Activated CD4-positive, CD25-positive, alpha-beta regulatory T cell (primary cell): ENCODE results near the gene CKMT2.
"Not testable (repeated sequence)": the region's sequence is repeated elsewhere in the genome, so short reads cannot be mapped to it uniquely, and the experiment has no call there.

Source experiments
- DNase-seq, 4 experiments: peaks; one replicate each; lab custom pipeline; 2025; lab: John Stamatoyannopoulos, UW

CKMT2 gene

DNA sequence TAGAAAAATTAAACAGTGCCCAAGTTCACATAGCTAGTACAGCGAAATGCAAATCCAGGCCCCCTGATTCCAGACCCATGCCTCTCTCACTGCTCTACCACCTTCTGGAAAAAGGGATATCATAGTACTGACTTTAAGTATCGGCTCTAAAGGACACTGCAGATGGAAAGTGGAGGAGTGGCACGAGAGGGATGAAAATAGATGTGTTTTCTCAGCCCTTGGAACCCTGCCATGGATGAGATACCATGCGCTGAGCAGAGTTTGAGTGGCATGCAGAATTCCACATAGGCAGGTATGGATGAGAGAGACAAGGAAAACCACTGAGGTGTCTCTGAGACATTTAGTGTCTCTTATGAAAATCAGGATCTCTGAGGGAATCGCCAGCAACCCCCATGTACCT lies 18.8 kb downstream of the CKMT2 start:
- no peak for DNase-seq

GRCh38 chr5:81252904-81253303 lies 19.8 kb downstream of the CKMT2 start:
- no peak for DNase-seq

DNA sequence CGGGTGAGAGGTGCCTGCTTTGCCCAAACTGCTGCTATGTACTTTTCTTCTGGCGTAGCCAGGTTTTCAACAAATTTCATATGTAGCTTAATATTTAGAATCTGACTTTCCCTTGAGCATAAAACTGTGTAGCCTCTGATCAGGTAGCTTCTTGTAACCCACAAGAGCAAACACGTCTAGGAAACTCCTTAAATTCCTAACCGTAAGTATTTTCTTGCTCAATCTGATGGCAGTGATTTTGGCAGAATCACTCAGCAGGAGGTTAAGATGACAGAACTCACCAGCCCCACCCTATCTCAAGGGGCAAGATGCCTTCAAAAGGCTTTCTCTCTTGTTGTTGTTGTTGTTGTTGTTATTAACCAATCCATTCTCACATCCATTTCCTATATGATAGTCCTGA lies 20.8 kb downstream of the CKMT2 start:
- no peak for DNase-seq

DNA sequence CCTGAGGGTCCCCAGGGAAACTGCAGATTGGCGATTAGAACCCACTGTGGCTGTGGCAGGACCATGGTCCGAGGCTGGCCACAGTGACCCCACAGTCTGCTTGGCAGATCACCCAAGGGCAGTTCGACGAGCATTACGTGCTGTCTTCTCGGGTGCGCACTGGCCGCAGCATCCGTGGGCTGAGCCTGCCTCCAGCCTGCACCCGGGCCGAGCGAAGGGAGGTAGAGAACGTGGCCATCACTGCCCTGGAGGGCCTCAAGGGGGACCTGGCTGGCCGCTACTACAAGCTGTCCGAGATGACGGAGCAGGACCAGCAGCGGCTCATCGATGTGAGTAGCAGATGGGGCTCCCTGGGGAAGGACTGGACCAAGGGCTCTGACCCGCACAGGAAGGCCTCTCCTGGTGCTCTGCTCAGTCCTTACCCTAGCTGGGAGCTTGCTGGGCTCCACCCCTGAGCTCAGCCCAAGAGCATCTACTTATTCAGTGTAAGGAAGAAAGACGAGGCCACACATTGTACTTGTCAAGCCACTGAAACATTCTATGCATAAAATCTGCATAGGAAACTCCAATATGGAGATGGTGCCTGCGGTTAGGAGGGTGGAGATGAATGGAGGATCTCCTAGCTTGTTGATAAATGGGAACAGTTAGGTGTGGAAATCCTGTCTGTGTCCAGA lies 21.9 kb downstream of the CKMT2 start:
- no peak for DNase-seq

GRCh38 chr5:81256766-81257165 lies 23.6 kb downstream of the CKMT2 start:
- DNase-seq, result no peak

DNA sequence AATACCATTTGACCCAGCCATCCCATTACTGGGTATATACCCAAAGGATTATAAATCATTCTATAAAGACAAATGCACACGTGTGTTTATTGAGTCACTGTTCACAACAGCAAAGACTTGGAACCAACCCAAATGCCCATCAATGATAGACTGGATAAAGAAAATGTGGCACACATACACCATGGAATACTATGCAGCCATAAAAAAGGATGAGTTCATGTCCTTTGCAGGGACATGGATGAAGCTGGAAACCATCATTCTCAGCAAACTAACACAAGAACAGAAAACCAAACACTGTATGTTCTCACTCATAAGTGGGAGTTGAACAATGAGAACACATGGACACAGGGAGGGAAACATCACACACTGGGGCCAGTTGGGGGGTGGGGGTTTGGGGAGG lies 29.7 kb downstream of the CKMT2 start:
- not testable (repeated sequence) for DNase-seq

DNA sequence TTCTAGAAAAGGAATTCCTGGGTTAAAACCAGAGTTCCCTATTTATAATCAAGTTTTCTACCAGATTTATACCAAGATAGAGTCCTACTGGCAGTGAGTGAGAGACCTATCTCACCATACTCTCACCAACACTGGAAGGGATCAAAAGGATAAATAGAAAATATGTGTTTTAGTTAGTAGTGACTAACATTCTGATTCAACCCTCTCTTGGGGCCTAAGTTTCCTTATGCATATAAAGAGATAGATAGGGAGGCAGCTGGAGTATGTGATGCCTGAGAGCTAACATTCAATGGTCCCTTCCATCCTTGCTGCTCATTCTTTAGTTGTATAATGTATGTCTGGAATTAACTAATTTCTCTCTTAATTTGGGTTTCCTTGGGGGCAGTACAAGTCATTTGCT lies 32.0 kb downstream of the CKMT2 start:
- DNase-seq, result no peak

DNA sequence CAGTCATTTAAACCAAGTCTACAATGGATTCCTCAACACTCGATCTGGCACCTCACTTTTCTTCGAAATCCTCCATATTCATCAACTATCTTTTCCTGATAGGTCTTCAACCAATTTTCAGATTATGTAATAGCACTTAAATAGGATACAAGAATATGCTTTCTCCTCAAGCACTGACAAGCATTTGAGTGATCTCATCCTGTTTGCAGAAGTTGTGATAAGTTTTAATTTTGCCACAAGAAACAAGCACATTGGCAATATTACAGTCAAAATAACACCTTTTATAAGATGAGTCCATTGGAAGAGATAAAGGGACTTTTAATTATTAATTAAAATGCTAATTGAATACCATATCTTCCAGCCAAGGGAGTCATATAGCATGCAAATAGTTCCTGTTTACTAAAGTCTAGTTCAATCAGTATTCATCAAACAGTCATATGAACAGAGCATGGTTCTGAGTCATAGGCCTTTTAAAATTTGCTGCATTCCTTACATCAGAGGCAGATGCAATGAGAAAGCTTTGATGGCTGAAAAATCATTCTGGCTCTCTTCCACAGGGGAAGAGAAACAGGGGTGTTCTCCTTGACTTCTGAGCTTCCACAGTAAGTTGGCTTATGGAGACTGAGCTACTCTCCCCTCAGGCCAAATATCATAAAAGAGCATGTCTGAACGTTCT lies 35.5 kb downstream of the CKMT2 start:
- DNase-seq, result no peak

- no peak for DNase-seq
These were observed 36.8 kb downstream of the CKMT2 start for GRCh38 chr5:81269751-81270393.

DNA sequence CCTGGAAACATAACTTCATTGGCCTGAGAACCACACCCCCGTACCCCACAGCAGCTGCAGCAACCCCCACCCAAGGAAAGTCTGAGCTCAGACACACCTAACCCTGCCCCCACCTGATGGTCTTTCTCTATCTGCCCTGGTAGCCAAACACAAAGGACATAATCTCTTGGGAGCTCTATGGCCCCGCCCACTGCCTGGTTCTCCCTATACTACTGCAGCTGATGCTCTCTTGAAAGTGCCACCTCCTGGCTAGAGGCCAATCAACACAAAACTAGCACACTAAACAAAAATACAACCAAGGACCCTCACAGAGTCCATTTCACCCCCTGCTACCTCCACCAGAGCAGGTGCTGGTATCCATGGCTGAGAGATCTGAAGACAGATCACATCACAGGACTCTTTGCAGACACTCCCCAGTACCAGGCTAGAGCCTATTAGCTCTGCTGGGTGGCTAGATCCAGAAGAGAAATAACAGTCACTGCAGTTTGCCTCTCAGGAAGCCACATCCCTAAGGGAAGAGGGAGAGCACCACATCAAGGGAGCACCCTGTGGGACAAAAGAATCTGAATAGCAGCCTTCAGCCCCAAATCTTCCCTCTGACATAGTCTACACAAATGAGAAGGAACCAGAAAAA lies 37.4 kb downstream of the CKMT2 start:
- not testable (repeated sequence) for DNase-seq

GRCh38 chr5:81283976-81284375 lies 50.9 kb downstream of the CKMT2 start:
- DNase-seq, result no peak

DNA sequence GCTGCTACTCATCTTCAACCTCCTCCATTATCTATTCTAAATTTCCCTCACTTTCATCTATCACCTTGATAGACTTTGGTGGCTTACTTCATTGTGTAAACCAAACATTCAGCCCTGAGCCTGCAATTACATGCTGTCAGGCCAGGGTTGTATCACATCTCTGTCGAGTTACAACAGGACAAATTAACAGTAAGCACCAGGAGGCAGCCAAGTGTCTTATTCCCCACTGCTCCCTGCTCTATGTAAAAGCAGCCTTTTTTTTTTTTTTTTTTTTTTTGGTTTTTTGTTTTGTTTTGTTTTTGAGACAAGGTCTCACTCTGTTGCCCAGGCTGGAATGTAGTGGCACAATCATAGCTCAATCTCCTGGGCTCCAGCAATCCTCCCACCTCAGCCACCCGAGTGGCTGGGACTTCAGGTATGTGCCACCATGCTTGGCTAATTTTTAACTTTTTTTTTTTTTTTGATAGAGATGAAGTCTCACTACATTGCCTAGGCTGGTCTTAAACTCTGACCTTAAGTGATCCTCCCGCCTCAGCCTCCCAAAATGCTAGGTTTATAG lies 53.0 kb downstream of the CKMT2 start:
- DNase-seq, result no peak

- no peak for DNase-seq
These were observed 54.9 kb downstream of the CKMT2 start for GRCh38 chr5:81288021-81288433.

GRCh38 chr5:81290146-81290545 lies 57.0 kb downstream of the CKMT2 start:
- DNase-seq, result no peak

DNA sequence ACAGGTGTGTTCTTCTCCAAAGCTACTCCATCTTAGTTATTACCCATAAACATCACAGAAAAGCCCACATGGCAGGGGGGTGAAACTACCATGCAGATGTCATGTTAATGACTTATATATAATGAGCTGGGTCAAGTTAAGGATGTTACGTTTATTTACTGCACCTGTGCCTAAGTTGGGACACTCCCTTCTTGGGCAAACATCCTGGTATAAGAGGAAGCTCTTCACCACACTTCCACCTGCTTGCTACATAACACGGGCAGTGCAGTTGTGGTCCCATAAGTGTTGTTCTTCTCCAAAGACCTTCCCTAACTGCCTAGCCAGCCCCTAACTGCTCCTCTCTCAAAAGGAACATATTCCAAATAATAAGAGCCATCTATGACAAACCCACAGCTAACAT lies 59.0 kb downstream of the CKMT2 start:
- DNase-seq, result no peak

- DNase-seq, result not testable (repeated sequence)
These were observed 60.9 kb downstream of the CKMT2 start for GRCh38 chr5:81294021-81294420.

DNA sequence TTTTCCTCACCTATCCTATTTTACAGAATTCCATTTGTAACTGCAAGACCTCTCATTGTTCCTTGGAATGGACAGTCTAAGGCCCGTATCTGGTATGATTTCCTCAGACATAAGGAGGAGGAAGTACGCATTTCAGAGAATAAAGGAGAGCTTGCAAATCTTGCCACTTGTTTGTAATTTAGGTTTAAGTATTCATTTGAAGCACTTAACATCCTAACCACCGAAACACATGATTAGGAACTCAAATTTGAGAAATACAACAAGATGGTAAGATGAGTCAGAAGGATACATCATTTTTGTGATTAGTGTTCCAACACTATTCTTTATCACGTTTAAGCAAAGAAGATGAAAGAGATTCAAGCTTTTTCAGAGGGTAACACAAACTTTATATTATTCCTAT lies 64.4 kb downstream of the CKMT2 start:
- DNase-seq, result no peak

- DNase-seq, result no peak
These were observed 67.8 kb downstream of the CKMT2 start for GRCh38 chr5:81300921-81301270.

- DNase-seq, result peak; percentile 72 to 89 (median 84)
These were observed 68.3 kb downstream of the CKMT2 start, which contains the start of gene ZCCHC9 for GRCh38 chr5:81301271-81302015. Gene ZCCHC9 (plus strand): TSS chr5:81301587. CDS start chr5:81304758, 3,171 bp downstream.

DNA sequence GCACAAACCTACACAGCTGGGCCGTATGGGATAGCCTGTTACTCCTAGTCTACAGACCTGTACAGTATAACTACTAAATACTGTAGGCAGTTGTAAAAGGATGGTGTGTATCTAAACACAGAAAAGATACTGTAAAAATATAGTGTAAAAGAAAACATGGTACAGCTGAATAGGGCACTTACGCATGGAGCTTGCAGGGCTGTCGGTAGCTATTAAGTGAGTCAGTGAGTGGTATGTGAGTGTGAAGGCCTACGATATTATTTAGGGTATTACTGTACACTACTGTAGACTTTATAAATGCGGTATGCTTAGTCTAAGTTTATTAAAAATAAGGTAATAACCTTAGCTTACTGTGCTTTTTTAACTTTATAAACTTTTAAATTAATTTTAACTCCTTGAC lies 69.5 kb downstream of the CKMT2 start:
- no peak for DNase-seq

- no peak for DNase-seq
These were observed 70.4 kb downstream of the CKMT2 start for GRCh38 chr5:81303563-81303962.

DNA sequence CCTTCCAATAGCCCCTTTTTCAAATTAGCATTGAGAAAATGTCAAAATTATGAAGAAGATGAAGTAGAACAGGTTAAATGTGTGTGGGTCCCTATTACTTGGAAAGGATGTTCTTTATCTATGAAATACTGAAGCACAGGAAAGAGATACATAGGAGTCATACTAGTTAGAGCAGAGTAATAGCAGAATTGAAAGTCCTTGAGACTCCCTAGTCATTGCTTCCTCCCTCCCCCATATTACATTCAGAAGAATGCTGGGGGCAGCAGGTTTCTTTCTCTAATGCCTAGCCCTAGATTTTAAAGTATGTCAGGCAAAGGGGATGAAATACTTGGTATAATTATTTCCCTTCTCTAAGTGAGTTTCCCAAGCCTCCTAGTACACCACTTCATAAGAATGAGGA lies 72.7 kb downstream of the CKMT2 start:
- DNase-seq, result no peak
